ENCODE data around the gene NDEL1. TPM values are rescaled to one million over a fixed set of nuclear protein-coding genes. Genes with fewer than 3 reads are reported as not detected.

NDEL1 gene
- total RNA-seq, 2 experiments from 2014 or later = 37.5 to 47.8 TPM

DNA sequence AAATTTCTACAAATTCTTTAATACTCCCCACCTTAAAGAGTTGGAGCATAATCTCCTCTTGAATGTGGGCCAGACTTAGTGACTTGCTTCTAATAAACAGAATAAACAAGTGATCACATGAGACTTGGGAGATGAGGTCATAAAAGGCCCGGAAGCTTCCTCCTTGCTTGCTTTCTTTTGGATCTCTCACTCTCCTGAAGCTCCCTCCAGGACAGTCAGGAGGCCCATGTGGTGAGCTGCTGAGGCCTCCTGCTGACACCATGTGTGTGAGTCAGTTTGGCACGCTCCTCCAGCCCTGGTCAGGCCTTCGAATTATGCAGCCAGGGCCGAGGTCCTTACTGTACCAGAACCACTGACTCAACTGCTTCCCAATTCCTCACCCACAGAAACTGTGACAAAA lies 53.2 kb downstream of the NDEL1 start:
- Mint-ChIP-seq H3K9me3 (peaks cover 9% of the 10 kb centered on the region), H3K27ac (no peak overlapping the region), H3K27me3 (no peaks in the 10 kb centered on the region), H3K36me3 (peaks cover 45% of the 10 kb centered on the region), H3K4me3 (no peak overlapping the region), H3K4me1 (no peaks in the 10 kb centered on the region)
- no peak for DNase-seq

DNA sequence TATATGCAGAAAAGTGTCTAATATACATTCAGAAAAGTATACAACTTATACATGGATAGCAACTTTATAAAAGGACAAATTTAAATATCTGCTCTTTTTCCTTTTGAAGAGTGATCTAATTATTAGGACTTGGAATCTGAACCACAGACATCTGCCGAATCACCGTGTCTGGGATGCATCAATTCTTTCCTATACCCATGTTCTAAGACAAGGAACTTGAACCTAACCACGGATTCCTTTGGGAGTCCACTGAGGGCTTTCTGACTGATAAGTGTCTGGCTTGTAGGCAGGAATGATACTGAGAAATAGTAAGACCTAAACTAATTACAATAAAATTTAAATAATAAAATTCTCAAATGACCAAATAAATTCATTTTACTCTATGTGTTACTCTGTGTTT lies 54.2 kb downstream of the NDEL1 start:
- Mint-ChIP-seq H3K4me1 (no peaks in the 10 kb centered on the region), H3K27ac (no peak overlapping the region)

DNA sequence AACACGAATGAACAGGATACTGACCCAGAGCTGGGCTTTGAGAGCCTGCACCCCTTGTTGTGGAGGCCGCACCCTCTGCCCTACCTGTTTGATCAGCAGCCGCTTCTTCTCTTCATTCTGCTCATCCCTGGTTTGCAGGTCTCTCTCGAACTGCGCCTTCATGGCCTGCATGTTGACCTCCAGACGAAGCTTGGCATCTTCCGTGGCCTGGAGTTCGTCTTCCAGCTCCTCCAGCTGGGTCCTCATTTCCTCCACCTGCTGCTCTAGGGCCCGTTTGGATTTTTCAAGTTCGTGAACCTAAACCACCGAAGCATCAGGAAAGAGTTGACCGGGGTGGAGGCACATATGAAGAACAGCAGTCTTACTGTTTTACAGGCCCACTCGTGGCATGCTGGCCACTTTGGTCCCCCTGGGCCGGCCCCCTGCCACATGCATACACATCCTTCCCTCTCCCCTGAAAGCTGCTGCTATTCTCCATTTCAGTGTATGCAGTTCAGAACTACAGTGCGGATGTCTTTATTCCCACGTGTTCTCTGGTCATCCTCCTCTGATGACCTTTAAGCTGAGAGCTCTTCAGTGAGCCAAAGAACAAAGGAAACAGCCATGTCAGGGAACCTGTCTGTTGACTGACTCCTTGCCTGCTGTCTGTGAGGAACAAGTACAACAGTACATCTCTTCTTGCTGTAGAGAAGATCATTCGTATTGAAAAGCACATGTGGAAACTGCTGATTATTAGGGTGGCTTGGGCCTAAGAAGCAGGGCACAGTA lies 54.8 kb downstream of the NDEL1 start:
- H3K9me3 Mint-ChIP-seq = peaks cover 3% of the 10 kb centered on the region
- H3K4me1 Mint-ChIP-seq = no peaks in the 10 kb centered on the region
- peaks cover 40% of the 10 kb centered on the region for H3K36me3 Mint-ChIP-seq
- no peak for DNase-seq
- no peaks in the 10 kb centered on the region for H3K27me3 Mint-ChIP-seq
- no peak overlapping the region for H3K4me3 Mint-ChIP-seq
- no peak overlapping the region for H3K27ac Mint-ChIP-seq

More for the DNA sequence above, 54.2 kb downstream of the NDEL1 start:
- H3K36me3 Mint-ChIP-seq = peaks cover 41% of the 10 kb centered on the region
- H3K9me3 Mint-ChIP-seq = peaks cover 4% of the 10 kb centered on the region
- DNase-seq = no peak
- H3K4me3 Mint-ChIP-seq = no peak overlapping the region
- no peaks in the 10 kb centered on the region for H3K27me3 Mint-ChIP-seq

DNA sequence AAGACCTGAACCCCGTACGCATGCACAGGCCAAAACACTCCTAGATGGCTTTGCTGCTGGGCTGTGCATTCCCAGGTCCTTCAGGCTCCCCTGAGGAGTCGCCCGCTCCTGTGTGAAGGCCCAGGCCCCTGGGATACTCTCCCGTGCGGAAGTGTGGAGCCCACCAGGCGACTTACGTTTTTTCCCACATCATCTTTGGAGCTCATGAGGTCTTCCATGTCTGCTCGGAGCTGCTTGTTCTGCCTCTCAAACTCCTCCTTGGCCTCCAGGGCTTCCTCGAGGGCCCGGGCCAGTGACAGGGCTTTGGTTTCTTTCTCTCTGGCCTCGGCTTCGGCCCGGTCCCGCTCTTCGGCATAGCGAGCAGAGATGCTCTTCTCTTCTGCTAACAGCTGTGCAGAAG lies 56.4 kb downstream of the NDEL1 start:
- H3K9me3 Mint-ChIP-seq = peaks cover 1% of the 10 kb centered on the region
- no peaks in the 10 kb centered on the region for H3K4me1 Mint-ChIP-seq
- no peak overlapping the region for H3K4me3 Mint-ChIP-seq
- peaks cover 30% of the 10 kb centered on the region for H3K36me3 Mint-ChIP-seq
- no peak for DNase-seq
- H3K27me3 Mint-ChIP-seq = no peaks in the 10 kb centered on the region
- no peak overlapping the region for H3K27ac Mint-ChIP-seq

DNA sequence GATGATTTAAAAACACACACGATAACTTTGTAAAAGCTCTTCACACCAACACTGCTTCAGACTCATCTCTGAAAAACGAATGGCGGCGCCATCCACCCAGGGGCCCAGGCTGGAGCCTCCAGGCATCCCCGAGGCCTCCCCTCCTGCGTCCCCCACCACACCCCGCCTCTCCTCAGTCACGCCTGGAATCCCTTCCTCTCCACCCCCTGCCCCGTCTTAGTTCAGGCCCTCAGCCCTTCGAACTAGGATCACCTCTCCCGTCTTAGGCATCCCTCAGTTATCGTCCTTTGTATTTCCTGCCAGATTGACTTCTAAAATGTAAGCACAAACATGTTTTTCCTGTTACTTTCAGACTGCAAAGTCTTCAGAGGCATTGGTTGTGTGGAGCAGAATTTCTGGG lies 58.3 kb downstream of the NDEL1 start:
- no peak for DNase-seq
- Mint-ChIP-seq H3K4me1 (no peaks in the 10 kb centered on the region), H3K36me3 (peaks cover 22% of the 10 kb centered on the region), H3K27ac (no peak overlapping the region), H3K27me3 (no peaks in the 10 kb centered on the region), H3K9me3 (peaks cover 1% of the 10 kb centered on the region), H3K4me3 (no peak overlapping the region)

DNA sequence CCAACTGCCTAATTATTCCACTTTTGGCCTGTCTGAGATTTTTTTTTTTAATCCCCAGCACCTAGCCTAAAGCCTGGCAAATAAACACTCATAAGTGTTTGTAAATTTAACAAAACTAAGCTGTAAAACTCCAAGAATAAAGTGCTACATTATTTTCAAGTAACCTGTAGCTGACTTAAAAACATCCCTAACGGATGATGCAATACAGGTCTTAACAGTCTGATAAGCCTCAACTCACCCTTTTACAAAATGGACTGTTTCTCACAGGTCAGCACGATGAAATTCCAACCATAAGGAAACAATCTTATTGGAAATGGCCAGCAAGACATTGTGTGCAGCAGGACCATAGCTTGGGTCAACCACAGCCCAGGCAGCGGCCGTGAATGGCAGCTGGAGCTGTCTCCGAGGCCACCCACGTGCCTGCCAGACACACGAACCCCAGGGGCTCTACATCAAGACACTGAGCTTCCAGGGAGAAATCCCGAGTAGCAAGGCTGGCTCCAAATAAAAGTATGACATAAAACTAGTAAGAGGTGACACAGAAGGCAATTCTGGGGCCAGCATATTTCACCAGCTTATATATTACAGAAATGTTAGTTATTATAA lies 58.9 kb downstream of the NDEL1 start:
- H3K4me3 Mint-ChIP-seq = no peak overlapping the region
- H3K9me3 Mint-ChIP-seq = peaks cover 1% of the 10 kb centered on the region
- no peaks in the 10 kb centered on the region for H3K4me1 Mint-ChIP-seq
- H3K36me3 Mint-ChIP-seq = peaks cover 22% of the 10 kb centered on the region
- H3K27me3 Mint-ChIP-seq = no peaks in the 10 kb centered on the region
- no peak overlapping the region for H3K27ac Mint-ChIP-seq
- no peak for DNase-seq

DNA sequence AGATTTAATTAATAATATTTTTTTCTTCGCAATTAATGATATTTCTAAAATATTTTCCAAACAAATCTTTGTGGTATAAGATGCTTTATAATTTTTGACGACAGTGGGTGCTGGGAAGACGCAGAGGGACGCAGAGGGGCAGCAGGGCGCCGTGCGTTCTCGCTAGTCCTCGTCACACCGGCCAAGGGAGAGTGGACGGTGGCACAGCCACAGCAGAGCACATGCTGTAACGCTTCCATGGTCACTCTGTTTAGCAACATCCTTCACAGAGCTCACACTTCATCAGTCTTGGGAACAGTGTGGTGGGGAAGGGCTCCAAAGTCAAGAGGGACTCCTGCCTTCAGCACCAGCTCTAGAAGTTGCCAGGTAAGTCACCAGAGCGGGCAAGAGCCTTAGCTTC lies 60.4 kb downstream of the NDEL1 start:
- no peak overlapping the region for H3K27ac Mint-ChIP-seq
- H3K9me3 Mint-ChIP-seq = peaks cover 1% of the 10 kb centered on the region
- DNase-seq = no peak
- no peaks in the 10 kb centered on the region for H3K27me3 Mint-ChIP-seq
- H3K4me3 Mint-ChIP-seq = no peak overlapping the region
- no peaks in the 10 kb centered on the region for H3K4me1 Mint-ChIP-seq
- peaks cover 13% of the 10 kb centered on the region for H3K36me3 Mint-ChIP-seq

DNA sequence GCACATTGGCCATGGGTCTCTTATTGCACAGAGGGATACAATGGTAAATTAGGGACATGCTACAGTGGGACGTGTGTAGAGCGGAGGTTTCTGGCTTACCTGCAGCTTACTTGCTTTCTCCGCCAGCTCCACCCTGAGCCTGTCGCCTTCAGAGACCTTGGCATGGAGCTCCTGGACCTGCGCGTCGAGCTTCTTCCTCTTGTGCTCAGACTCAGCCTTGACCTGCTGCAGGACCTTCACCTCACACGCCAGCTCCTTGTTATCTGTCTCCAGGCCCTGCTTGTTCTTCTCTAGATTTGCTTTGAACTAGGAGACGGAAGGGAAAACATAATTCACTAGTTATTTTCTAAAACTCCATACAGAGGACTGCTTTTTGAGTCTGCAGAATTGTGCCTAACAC lies 63.5 kb downstream of the NDEL1 start:
- Mint-ChIP-seq H3K27me3 (no peaks in the 10 kb centered on the region), H3K4me3 (no peak overlapping the region), H3K4me1 (no peaks in the 10 kb centered on the region), H3K36me3 (peaks cover under 1% of the 10 kb centered on the region), H3K27ac (no peak overlapping the region), H3K9me3 (no peaks in the 10 kb centered on the region)
- no peak for DNase-seq

DNA sequence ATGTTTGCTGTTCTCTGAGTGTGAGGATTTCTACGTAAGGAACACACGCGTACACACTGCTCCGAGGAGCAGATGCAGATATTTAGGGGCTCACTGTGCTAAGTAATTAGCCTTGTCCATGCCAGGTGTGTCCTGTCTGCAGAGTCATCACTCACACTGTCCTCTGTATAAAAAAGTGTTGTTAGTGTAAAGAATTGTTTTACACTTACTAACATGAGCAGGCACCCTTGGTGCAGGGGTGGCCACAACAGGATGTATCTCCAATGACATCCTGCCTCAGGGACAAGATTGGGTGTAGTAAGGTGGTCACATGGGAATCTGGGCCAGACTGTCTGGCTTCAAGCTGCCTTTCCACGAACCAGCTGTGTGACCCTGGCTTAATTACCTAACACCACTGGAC lies 63.9 kb downstream of the NDEL1 start:
- no peak overlapping the region for H3K4me3 Mint-ChIP-seq
- no peaks in the 10 kb centered on the region for H3K9me3 Mint-ChIP-seq
- H3K4me1 Mint-ChIP-seq = no peaks in the 10 kb centered on the region
- no peaks in the 10 kb centered on the region for H3K36me3 Mint-ChIP-seq
- DNase-seq = no peak
- H3K27me3 Mint-ChIP-seq = no peaks in the 10 kb centered on the region
- H3K27ac Mint-ChIP-seq = no peak overlapping the region

DNA sequence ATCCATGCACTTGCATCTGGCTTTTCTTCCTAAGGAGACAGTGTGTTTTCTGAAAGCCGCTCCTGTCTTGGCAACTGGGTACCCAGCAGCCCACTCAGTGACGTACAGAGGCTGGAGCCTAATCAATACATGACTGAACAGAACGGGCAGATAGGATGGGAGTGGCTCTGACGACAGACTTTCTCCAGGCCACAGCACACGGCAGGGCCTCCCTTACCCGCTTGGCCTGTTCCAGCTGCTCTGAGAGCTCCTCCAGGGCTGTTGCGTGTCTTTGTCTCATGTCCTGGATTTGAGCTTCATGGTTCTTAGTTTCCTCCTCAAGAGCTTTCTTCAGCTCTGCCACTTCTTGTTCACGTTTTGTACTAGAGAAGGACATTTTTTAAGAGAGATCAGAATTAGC lies 64.9 kb downstream of the NDEL1 start:
- Mint-ChIP-seq H3K4me3 (no peak overlapping the region), H3K4me1 (no peaks in the 10 kb centered on the region), H3K27me3 (no peaks in the 10 kb centered on the region), H3K9me3 (no peaks in the 10 kb centered on the region), H3K36me3 (no peaks in the 10 kb centered on the region), H3K27ac (no peak overlapping the region)
- DNase-seq = no peak

DNA sequence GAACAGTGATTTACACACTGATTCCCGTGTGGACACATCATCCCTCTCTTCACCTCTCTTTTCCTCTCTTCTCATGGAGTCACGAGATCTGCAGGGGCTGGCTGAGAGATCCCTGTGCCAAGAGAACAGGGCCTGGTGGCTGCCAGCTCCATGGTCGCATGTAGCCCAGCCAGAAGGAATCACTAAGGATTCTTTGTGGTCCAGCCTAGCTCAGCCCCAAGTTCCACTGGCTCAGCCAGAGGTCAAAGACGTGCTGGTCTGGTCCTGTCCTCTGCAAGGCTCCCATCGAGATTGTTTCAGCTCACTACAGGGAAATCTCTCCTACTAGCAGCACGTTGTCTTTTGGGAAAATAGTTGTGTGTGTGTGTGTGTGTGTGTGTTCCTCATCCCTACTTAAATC lies 66.4 kb downstream of the NDEL1 start:
- no peaks in the 10 kb centered on the region for H3K27me3 Mint-ChIP-seq

DNA sequence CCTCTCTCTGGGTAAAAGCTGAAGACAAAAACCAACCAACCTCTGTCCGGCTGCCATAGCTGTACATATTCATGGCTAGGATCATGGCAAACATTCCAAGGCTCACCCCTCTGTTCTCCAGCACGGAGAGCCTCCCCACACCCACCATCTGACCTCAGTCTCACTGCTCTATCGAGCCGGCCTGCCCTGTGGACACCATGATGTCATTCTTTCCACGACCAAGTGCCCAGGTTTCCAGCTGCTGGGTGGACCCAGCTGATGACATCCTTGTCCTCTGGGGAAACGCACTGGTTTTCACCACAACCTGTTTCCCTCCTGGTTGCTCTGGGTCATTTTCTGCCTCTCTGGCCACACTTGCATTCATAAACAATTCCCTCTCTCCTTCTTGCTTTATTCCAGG lies 67.7 kb downstream of the NDEL1 start:
- Mint-ChIP-seq H3K4me1 (no peaks in the 10 kb centered on the region), H3K4me3 (no peak overlapping the region), H3K9me3 (no peaks in the 10 kb centered on the region), H3K27ac (no peak overlapping the region), H3K27me3 (no peaks in the 10 kb centered on the region), H3K36me3 (peaks cover 3% of the 10 kb centered on the region)
- DNase-seq = no peak

More for the DNA sequence above, 66.4 kb downstream of the NDEL1 start:
- no peak overlapping the region for H3K27ac Mint-ChIP-seq
- no peaks in the 10 kb centered on the region for H3K9me3 Mint-ChIP-seq
- no peak overlapping the region for H3K4me3 Mint-ChIP-seq
- H3K36me3 Mint-ChIP-seq = peaks cover under 1% of the 10 kb centered on the region
- no peaks in the 10 kb centered on the region for H3K4me1 Mint-ChIP-seq
- no peak for DNase-seq

DNA sequence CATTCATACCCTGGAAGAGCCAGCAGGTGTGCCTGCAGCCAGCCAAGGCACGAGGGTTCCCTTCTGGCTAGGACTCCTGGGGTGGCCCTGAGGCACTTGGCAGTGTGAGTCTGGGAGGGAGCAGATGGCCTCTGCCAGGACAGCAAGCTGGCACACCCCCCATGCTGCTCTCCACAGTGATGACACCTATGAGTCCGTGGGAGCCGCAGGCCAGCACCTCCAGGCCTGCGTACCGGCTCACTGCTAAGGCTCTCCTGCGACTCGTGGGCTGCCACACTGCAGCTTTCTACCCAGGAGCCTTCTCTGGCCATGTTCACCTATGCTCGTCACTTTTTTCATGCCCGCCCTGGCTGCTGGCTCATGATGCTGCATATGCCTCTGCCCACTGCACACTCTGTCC lies 68.1 kb downstream of the NDEL1 start:
- H3K9me3 Mint-ChIP-seq = no peaks in the 10 kb centered on the region
- no peaks in the 10 kb centered on the region for H3K4me1 Mint-ChIP-seq
- no peaks in the 10 kb centered on the region for H3K27me3 Mint-ChIP-seq
- H3K27ac Mint-ChIP-seq = no peak overlapping the region
- DNase-seq = no peak
- no peak overlapping the region for H3K4me3 Mint-ChIP-seq
- H3K36me3 Mint-ChIP-seq = peaks cover 3% of the 10 kb centered on the region

DNA sequence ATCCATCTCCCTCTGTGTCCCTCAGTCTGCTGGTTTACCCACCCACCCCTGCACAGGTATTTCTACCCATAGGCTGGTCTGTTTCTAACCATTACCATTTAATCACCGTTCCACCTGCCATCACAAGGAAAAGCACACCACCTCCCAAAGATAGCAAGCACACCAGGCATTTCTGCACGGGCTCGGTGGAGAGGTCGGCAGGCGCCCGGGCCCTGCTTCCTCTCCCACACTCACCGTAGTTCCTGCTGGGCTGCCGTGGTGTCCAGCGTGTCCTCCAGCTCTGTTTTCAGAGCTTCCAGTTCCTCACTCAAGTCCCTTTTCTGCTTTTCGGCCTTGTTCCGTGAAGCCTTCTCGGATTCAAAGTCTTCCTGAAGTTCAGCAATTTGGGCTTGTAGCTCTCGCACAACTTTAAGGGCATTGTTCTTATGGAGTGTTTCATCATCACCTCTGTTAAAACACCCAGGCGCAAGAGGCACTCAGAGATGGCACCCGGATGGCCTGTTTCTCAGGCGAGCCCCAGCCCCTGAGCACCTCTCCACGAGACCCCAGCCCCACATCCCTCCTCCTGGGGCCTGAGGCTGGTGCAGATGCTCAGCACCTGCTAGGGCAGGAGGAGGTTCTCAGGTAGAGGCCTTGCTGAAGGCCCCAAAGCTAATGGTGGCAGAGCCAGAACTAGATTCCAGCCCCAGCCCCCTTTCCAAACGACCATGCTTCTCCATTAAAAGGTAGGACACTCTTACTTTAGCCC lies 69.0 kb downstream of the NDEL1 start:
- Mint-ChIP-seq H3K27ac (no peak overlapping the region), H3K36me3 (peaks cover 3% of the 10 kb centered on the region)

DNA sequence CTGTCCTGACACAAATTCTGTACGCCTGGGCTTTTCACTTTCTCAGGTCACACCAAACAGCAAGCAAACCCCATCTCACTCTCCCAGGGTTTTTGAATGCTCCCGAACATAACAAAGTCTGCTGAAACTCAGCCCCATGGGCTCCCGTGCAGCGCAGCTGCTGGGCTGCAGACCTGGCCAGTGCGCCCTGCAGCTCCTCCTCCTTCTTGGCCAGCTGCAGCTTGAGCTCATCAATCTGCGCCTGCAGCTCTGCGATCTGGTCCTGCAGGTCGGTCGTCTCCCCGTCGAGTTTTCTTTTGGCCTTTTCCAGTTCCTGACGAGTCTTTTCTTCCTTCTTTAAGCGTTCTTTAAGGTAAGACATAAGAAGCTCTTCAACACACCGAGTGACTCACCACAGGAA lies 70.5 kb downstream of the NDEL1 start:
- Mint-ChIP-seq H3K4me1 (no peaks in the 10 kb centered on the region), H3K27me3 (no peaks in the 10 kb centered on the region), H3K27ac (no peak overlapping the region), H3K9me3 (no peaks in the 10 kb centered on the region), H3K36me3 (peaks cover 3% of the 10 kb centered on the region), H3K4me3 (no peak overlapping the region)
- no peak for DNase-seq

More for the DNA sequence above, 69.0 kb downstream of the NDEL1 start:
- no peak for DNase-seq
- Mint-ChIP-seq H3K4me1 (no peaks in the 10 kb centered on the region), H3K9me3 (no peaks in the 10 kb centered on the region), H3K27me3 (no peaks in the 10 kb centered on the region), H3K4me3 (no peak overlapping the region)
